Stimulated activated CD4-positive, alpha-beta T cell treated with anti-CD3 and anti-CD28 coated beads, Interleukin-1b, Interleukin-23, amount 100 ng/mL, for 48 hours (primary cell): ENCODE data around the gene DDX39B.
A peak's percentile ranks its signal among the peaks of the same experiment; 100 is the strongest.

Source experiments
- DNase-seq: peaks from one replicate; pipeline ENCODE4 v3.0.0-alpha.2; 2020

Gene DDX39B

DNA sequence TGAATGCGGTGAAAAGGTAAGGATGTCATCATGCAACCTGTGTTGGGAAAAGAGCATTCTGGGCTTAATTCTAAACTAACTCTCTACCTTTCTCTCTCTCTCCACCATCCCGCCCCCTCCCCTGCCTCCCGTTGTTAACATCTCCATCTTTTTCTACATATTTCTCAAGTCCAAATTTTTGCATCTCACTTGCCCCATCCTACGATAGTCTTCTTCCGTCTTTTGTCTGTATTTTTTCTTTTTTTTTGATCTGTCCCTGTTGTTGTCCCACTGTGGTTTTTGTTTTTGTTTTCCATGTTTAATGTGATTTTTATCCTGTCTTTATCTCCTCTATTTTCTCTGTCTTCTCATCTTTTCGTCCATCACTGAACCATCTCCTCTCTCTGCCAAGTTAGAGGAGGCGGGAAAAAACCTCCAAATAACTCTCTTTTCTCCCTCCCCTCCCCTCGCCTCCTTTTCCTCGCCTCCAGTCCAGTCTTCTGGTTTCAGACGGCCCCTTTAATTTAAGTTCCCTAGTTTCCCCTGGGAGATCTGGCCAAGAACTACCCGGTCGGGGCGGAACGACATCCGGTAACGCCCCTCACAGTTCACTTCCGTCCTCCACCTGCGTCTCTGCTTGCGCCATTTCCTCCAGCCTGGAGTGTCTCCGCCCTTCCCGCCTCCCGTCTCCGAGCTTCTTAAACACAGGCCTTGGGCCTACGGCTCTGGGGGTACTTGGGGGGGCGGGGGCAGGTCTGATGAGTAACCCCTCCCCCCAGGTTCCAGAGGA, 5.3 kb upstream of the DDX39B start, which contains the start of gene NFKBIL1:
NFKBIL1 (plus strand) TSS at position 651 of the 769 bp plus-strand sequence; CDS start at position 738, 87 bp downstream.
- DNase-seq = peak; percentile 94

- peak; percentile 94 for DNase-seq
These were observed 4.6 kb upstream of the DDX39B start, which contains the start of gene ATP6V1G2 for GRCh38 chr6:31546339-31546957. TSS of gene ATP6V1G2 (minus strand) at chr6:31546608. CDS start at chr6:31546559, 49 bp downstream.

DNA sequence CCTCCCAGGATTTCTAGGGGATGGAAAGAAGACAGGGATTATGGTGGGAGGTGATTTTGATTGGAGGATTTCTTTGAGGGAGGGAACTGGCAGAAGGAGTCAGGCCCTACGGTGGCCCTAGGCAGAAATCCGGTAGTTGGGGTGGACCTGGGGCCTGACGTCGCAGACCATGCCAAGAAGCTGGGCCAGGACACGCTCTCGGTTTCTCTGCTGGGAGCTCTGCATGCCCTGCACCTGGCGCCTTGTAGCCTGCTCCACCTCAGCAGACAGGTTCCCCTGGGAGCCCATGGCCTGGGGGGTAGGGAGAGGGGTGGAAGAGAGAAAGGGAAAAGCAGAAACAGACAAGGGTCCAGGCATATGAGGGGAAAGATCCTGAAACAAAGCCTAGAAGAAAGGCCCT, 3.5 kb upstream of the DDX39B start:
- no peak for DNase-seq

GRCh38 chr6:31544676-31545075, 2.9 kb upstream of the DDX39B start:
- no peak for DNase-seq

DNA sequence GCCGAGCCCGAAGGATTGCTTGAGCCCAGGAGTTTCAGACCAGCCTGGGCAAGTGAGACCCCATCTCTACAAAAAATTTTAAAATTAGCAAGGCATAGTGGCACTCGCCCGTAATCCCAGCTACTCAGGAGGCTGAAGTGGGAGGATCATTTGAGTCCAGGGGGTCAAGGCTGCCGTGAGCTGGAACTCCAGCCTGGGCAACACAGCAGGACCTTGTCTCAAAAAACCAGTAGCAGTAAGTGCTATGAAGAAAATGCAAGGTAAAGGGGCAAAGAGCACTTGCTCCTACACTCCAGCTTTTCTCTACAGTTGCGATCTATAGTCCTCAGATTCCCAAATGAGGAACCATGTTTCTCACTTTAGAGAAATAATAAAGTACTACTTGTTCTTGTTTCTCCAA, 1.8 kb upstream of the DDX39B start:
- DNase-seq = no peak

DNA sequence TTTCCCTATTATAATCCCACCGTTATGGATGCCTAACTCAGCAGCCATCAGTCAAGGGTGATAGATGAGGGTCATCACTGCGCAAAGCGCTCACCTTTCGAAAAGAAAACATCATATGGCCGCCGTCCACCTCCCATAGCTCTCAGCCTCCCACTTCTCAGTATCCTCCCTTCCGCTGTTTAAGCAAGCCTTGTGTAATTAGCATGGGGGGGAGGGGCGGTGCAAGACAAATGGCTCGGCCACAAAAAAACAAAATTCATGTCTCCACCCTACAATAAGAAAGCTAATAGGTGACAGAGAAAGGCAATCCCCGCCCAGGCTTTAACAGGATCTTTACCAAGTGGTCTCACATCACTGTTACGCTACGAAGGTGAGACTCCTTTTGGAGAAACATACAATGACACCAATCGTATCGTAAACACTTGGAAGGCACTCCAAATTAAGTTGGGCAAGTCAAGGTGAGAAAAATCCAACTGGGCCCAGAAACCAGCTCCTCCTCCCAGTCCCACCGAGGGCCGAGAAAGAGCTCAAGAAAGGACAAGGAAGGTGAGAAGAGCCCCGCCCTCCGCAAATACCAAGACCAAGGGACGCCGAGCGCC, 645 bp downstream of the DDX39B start:
- DNase-seq = peak; percentile 66

DNA sequence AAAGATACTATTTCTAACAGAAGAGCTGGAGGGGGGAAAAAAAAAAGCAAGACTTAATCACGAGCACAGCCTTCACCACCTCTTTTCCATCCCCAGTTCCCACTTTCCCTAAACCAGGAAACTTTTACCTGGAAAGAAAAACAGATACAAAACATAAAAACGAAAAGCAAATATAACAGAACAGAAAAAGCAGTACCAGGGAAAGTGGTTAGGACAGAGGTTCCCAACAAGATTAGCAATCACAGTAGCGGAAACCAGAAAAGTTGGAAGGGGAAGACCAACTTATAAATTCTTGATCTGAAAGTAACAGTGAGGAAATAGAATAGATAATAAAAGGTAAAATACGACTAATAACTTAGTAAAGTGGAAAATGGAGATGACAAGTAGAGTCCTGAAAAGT, 1.2 kb downstream of the DDX39B start:
- no peak for DNase-seq

DNA sequence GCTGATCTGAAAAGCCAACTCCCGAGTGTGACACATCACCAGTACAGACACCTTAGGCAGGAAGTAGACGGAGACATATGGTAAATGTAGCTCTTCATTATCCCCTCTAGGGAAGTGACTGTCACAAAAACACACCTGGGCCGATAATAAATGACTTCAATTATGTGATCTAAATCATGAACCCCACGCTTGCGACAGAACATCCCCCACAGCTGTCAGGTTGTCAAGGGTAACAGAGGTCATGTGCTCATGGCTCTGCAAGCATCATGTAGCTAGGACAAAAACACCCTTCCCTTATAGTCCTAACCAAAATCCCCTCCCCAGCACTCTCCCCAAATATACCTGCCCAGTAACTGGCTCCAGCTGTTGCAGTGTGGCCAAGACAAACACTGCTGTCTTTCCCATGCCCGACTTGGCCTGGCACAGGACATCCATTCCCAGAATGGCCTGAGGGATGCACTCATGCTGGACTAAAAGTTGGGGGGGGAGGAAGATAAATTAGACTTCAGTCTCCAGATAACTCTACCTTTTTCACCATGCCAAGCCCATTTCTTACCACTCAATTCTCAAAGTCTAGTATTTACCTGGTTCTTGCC, 2.9 kb downstream of the DDX39B start:
- DNase-seq = no peak

DNA sequence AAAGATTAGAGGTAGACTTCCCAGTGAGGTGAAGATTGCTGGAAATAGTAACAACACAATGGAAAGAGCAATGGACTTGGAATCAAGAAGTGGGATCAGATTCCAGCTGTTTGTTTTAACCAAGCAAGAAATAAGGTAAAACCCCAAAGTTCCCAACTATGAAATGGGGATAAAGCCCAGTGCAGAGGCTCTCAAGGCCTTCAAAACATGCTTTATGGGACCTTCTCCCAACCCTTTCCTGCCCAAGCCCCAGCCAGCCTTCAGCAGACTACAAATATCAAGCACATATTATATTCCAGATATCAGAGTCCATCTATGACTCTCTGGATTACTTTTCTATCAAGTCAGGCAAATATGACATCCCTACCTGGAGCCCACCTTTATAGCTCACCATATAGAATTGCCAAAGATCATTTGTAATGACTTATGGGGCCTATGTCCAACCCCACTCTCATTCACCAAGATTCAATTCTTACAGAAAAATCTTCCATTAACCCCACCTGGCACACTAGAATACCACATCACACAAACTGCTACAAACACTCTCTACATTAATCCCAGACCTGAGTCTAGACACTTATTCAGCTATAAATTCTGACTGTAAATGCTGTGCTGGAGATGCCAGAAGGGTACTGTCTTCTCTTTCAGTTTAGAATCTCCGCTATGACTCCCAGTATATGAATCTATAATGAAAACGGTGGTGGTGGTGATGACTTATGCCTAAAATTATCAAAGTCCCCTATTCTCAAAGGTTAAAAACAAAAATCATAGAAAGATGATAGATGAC, 6.1 kb downstream of the DDX39B start:
- no peak for DNase-seq

- no peak for DNase-seq
These were observed 7.2 kb downstream of the DDX39B start for GRCh38 chr6:31534521-31535040.

DNA sequence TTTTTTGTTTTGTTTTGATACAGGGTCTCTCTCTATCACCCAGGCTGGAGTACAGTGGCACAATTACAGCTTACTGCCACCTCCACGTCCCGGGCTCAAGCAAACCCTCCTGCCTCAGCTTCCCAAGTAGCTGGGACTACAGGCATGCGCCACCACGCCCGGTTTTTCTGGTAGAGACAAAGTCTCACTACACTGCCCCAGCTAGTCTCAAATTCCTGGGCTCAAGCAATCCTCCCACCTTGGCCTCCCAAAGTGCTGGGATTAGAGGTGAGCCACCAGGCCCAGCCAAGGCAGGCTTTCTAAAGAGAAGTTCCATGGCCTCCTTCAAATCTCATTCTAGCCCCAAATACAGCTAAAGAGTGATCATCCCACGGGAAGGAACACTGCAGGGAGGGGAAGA, 7.8 kb downstream of the DDX39B start:
- DNase-seq = no peak

DNA sequence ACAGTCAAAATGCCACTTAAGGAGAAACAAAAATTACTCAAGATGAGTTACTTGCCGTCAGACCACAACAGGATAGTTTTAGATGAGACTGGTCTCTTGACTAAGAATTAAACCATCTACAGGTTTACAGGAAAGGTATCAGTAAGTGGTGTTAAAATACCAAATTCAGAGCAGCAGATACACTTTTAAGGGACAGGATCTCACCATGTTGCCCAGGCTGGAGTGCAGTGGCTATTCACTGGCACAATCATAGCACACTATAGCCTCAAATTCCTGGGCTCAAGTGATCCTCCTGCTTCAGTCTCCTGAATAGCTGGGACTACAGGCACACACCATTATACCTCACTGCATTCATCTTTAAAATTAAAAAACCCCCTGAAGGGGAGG, 8.4 kb downstream of the DDX39B start:
- DNase-seq = no peak

DNA sequence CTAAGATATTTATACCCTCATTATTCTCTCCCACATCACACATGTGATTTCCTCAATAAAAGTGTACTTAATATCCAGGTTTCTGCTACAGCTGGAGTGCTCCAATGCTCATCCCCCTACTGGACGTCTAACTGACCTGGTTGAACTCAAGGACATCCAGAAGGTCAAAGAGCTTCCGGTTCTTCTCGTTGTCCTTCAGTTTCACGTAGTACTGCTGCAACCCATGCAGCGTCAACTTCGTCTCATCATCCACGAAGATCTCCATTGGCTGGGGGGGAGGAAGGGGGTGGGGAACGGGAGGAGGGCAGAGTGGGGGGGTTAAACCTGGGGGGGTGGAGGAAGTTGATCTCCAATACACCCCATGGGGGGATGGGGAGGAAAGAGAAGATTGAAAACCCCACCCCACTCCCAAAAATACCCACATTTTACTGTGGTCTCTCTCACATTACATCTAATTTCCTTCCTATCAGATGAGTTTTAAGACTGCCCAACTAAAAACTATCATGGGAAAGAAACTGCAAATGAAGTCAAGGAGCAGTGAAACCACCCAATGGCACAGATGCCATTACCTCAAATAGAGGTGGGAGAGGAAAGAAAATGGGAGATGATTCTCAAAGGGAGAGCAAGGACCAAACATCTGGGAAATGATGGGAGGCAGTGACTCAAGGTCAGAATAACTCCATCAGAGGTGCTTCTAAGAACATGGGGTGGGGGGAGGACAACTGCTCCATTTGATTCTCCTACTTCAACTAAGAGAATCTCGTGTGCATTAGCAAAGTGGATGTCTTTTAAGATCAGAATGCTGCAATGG, 9.0 kb downstream of the DDX39B start:
- DNase-seq = no peak

DNA sequence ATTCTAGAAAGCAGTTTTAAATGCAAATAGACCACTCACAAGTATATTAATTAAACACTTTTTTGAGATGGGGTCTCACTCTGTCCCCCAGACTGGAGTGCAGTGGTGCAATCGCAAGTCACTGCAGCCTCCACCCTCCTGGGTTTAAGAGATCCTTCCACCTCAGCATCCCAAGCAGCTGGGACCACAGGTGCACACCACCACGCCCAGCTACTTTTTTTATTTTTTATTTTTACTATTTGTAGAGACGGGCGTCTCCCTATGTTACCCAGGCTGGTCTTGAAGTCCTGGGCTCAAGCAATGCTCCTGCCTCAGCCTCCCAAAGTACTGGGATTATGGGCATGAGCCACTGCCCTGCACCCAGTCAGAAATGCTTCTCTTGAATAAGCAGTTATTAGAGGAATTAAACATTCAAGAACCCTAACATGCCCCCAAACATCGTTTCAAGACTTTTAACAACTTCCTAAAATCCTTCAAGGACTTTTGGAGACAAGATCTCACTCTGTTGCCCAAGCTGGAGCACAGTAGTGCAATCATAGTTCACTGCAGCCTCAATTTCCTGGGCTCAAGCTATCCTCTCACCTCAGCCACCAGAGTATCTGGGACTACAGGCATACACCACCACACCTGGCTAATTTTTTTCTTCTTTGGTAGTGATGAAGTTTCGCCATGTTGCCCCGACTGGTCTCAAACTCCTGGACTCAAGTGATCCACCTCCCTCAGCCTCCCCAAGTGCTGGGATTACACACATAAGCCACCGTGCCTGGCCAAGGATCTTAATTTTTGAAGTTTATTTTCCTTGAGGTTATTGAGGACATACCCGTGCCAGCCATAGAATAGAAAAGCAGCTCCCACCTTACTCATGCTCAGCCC, 9.8 kb downstream of the DDX39B start:
- no peak for DNase-seq

- DNase-seq = no peak
These were observed 10.6 kb downstream of the DDX39B start for GRCh38 chr6:31531162-31531561.

GRCh38 chr6:31530659-31531058, 11.1 kb downstream of the DDX39B start:
- DNase-seq = no peak

DNA sequence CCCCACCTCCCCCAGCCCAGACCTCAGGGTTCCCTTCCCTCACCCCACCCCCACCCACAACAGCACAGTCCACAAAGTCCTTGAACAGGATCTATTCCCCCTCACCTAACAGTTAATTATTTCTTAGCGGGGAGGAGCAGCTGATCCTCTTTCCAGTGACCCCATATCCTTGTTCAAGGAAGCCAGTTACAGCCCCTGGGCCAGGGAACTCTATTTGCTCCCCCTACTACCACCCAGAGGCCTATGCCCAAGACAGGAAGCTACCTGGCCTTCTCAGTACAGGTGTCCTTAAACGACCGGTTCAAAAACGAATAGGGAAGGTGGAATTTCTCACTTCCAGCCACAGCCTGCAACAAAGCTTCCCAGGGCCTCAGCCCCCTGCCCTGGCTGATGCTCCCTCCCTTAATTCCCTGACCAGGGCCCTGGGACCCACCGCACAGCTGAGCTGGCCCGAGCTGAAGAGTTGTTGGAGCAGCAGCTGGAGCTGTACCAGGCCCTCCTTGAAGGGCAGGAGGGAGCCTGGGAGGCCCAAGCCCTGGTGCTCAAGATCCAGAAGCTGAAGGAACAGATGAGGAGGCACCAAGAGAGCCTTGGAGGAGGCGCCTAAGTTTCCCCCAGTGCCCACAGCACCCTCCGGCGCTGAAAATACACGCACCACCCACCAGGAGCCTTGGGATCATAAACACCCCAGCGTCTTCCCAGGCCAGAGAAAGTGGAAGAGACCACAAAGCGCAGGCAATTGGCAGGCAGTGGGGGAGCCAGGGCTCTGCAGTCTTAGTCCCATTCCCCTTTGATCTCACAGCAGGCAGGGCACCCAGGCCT, 12.3 kb downstream of the DDX39B start:
- no peak for DNase-seq

- DNase-seq = no peak
These were observed 12.9 kb downstream of the DDX39B start, which contains the start of gene MCCD1 for GRCh38 chr6:31528821-31529328. TSS of gene MCCD1 (plus strand) at chr6:31528962. CDS start at chr6:31529015, 53 bp downstream.

- DNase-seq = no peak
These were observed 13.5 kb downstream of the DDX39B start for GRCh38 chr6:31528307-31528777.
